ENCODE data around the gene TANGO2. TPM values are rescaled to one million over a fixed set of nuclear protein-coding genes. Genes with fewer than 3 reads are reported as not detected.
A peak's percentile ranks its signal among the peaks of the same experiment; 100 is the strongest.

Gene TANGO2
- total RNA-seq, 1 donor from 2014 or later: 20.9 TPM

GRCh38 chr22:20013382-20013871 lies 7.5 kb upstream of the TANGO2 start:
- H3K36me3 ChIP-seq (ENCODE audit: control insufficient read depth, insufficient read depth, low read length): no peaks in the 10 kb centered on the region
- H3K4me3 ChIP-seq (ENCODE audit: low read depth, low read length): no peak overlapping the region
- H3K27me3 ChIP-seq (ENCODE audit: control insufficient read depth, insufficient read depth, low read length): peaks cover 16% of the 10 kb centered on the region
- DNase-seq (ENCODE audit: low read depth): no peak
- peak; percentile 90 for TF ChIP-seq CTCF (IDR thresholded peaks at IDR 0.05; ENCODE audit: insufficient read depth, low read length, poor library complexity, severe bottlenecking)

GRCh38 chr22:20014526-20015186 lies 6.3 kb upstream of the TANGO2 start:
- Histone ChIP-seq H3K4me3 (ENCODE audit: low read depth, low read length) (no peak overlapping the region), H3K27me3 (ENCODE audit: control insufficient read depth, insufficient read depth, low read length) (peaks cover 18% of the 10 kb centered on the region), H3K36me3 (ENCODE audit: control insufficient read depth, insufficient read depth, low read length) (no peaks in the 10 kb centered on the region)
- TF ChIP-seq CTCF (IDR thresholded peaks at IDR 0.05; ENCODE audit: insufficient read depth, low read length, poor library complexity, severe bottlenecking): no peak
- no peak for DNase-seq (ENCODE audit: low read depth)

GRCh38 chr22:20015187-20015625 lies 5.7 kb upstream of the TANGO2 start:
- Histone ChIP-seq H3K4me3 (ENCODE audit: low read depth, low read length) (no peak overlapping the region), H3K36me3 (ENCODE audit: control insufficient read depth, insufficient read depth, low read length) (no peaks in the 10 kb centered on the region), H3K27me3 (ENCODE audit: control insufficient read depth, insufficient read depth, low read length) (peaks cover 18% of the 10 kb centered on the region)
- DNase-seq (ENCODE audit: low read depth): no peak
- TF ChIP-seq CTCF (IDR thresholded peaks at IDR 0.05; ENCODE audit: insufficient read depth, low read length, poor library complexity, severe bottlenecking): no peak

GRCh38 chr22:20015971-20016733 lies 4.8 kb upstream of the TANGO2 start:
- no peak for TF ChIP-seq CTCF (IDR thresholded peaks at IDR 0.05; ENCODE audit: insufficient read depth, low read length, poor library complexity, severe bottlenecking)
- DNase-seq (ENCODE audit: low read depth): no peak

GRCh38 chr22:20016734-20017621 lies 3.9 kb upstream of the TANGO2 start, which contains the start of gene ARVCF:
Gene ARVCF (minus strand): TSS chr22:20016823. CDS start chr22:19990794, 26,029 bp downstream.
- TF ChIP-seq CTCF (IDR thresholded peaks at IDR 0.05; ENCODE audit: insufficient read depth, low read length, poor library complexity, severe bottlenecking): no peak
- Histone ChIP-seq H3K4me3 (ENCODE audit: low read depth, low read length) (peak within 1 kb of the TSS; percentile 60), H3K36me3 (ENCODE audit: control insufficient read depth, insufficient read depth, low read length) (no peaks in the 10 kb centered on the region), H3K27me3 (ENCODE audit: control insufficient read depth, insufficient read depth, low read length) (peaks cover 18% of the 10 kb centered on the region)
- no peak for DNase-seq (ENCODE audit: low read depth)

More at GRCh38 chr22:20015971-20016733, 4.8 kb upstream of the TANGO2 start:
- Histone ChIP-seq H3K27me3 (ENCODE audit: control insufficient read depth, insufficient read depth, low read length) (peaks cover 18% of the 10 kb centered on the region), H3K36me3 (ENCODE audit: control insufficient read depth, insufficient read depth, low read length) (no peaks in the 10 kb centered on the region), H3K4me3 (ENCODE audit: low read depth, low read length) (peak overlapping the region; percentile 60)
